Activated CD4-positive, alpha-beta T cell treated with anti-CD3 and anti-CD28 coated beads, Interleukin-2, amount 50 U/mL, for 24 hours (primary cell): ENCODE results near the gene COL26A1.
"Not testable (repeated sequence)": the region's sequence is repeated elsewhere in the genome, so short reads cannot be mapped to it uniquely, and the experiment has no call there.

Experiments used
- DNase-seq, 2 donors: peaks; one replicate each; pipeline ENCODE4 v3.0.0-alpha.2; 2020; ENCODE audit warnings: low read depth in 1 of 2, low spot score in 1 of 2

The COL26A1 gene

GRCh38 chr7:101401390-101402080 lies 38.9 kb downstream of the COL26A1 start:
- DNase-seq: no peak

DNA sequence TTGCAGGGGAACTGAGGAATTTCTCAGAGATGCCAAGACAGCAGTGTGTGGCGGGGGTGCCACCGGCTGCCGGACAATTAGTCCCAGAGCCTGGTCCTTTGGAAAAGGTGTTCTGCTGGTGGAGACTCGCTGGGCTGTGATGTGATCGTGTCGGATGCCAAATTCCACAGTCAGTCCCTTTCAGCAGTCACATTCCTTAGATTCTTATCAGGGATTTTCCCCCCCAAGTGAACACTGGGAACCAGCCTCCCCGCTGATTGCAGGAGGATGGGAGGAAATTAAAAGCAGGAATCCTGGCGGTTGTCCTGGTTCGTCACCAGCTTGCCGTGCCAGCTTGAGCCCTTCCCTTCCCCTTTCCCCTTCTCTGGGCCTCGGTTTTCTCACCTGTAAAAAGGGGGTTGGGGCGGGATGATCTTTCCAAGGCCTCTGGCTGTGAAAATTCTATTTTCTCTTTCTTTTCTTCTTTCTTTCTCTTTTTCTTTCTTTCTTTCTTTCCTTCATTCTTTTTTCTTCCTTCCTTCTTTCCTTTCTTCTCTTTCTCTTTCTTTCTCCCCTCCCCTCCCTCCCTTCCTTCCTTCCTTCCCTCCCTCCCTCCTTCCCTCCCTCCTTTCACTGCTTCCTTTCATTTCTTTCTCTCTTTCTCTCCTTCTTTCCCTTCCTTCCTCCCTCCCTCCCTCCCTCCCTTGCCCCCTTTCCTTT lies 39.6 kb downstream of the COL26A1 start:
- no peak for DNase-seq

- DNase-seq: no peak
These were observed 40.2 kb downstream of the COL26A1 start for GRCh38 chr7:101402835-101403234.

DNA sequence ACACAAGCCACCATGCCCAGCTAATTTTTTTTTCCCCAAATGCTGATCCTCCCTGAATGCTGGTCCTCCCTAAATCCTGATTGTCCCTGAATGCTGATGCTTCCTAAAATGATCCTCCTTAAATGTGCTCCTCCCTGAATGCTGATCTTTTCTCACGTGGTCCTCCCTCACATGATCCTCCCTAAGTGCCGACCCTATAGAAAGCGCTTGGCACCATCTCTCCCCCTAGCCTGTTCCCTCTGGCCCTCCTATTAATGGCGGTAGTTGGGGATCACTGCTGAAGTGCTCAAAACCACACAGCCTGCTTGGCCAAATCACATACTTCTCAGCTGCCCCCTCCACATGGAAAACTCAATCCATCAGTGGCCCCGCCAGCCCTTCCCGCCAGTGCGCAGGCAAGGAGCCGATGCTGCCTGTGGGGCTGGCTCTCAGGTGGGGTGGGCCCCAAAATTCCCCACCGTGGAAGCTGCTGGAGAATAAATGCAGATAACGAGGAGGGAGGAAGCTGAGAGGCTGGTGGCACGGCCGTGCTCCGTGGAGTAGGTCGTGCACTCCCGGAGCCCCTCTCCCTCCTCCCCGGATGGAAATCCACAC lies 42.9 kb downstream of the COL26A1 start:
- DNase-seq: no peak

GRCh38 chr7:101410743-101411507 lies 48.2 kb downstream of the COL26A1 start:
- peak in 1 of 2 donors; percentile 10 for DNase-seq

- no peak for DNase-seq
These were observed 48.8 kb downstream of the COL26A1 start for GRCh38 chr7:101411508-101411874.

DNA sequence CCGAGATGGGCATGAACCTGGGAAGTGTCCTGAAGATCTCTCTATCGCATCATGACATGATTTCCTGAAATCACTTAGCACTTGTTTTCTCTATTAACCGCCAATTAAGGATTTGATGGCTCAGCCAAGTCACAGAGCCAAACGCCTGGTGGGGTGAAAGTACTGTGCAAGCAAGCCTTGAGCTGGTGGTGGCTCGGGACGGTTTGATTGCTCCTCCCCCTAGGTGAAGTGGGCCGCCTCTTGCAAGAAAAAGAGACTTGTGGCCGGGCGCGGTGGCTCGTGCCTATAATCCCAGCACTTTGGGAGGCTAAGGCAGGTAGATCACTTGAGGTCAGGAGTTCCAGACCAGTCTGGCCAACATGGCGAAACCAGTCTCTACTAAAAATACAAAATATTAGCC lies 50.3 kb downstream of the COL26A1 start:
- DNase-seq: no peak

- DNase-seq: no peak
These were observed 56.0 kb downstream of the COL26A1 start for GRCh38 chr7:101418694-101419093.

GRCh38 chr7:101419831-101420230 lies 57.2 kb downstream of the COL26A1 start:
- no peak for DNase-seq

- no peak for DNase-seq
These were observed 57.8 kb downstream of the COL26A1 start for GRCh38 chr7:101420436-101420835.

GRCh38 chr7:101422356-101423195 lies 59.9 kb downstream of the COL26A1 start:
- DNase-seq: no peak

DNA sequence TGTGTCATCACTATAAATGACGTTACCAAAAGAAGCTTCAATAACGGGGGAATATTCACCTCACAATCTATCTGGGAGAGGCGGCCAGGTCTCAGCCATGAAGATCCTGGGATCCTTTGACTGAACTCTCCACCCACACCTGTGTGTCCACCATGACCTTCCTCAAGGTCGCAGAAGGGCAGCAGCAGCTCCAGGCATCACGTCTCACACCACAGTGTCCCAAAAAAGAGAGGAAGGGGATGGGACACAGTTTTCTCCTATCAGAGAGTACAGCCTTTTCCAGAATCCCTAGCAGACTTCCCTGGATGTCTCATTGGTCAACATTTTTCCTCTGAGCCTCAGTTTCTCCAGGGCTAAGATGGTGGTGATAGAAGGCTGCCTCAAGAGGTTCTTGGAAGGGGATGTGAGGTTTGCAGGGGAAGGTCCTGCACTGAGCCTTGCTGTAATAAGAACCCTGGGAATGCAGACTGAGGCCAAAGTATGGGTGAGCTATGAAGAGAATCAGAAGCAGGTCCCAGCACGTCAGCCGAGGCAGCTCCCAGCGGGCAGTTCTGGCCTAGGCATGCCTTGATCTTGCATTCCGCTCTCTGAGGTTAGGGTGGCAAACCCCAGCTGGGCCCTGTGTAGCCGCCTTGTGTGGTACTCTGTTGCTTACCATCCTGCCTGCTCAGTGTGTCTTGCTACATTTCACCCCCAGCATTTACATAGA lies 63.8 kb downstream of the COL26A1 start:
- no peak for DNase-seq

GRCh38 chr7:101428093-101428866 lies 65.6 kb downstream of the COL26A1 start:
- DNase-seq: no peak

DNA sequence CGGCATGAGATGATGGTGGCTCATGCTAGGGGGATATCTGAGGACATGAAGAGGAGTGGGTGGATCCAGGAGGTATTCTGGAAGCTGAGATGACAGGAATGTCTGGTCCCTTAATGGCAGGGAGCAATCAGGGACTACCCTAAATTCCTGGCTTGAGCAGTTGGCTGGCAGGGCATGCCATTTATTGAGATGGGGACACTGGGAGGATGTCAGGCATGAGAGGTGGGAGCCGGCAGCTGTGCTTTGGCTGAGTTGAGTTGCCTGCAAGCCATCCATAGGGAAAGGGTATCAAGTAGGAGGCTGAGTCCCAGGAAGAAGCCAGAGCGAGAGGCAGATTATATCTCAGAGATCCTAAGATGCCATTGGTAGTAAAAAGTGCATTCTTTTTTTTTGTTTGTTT lies 69.6 kb downstream of the COL26A1 start:
- no peak for DNase-seq

DNA sequence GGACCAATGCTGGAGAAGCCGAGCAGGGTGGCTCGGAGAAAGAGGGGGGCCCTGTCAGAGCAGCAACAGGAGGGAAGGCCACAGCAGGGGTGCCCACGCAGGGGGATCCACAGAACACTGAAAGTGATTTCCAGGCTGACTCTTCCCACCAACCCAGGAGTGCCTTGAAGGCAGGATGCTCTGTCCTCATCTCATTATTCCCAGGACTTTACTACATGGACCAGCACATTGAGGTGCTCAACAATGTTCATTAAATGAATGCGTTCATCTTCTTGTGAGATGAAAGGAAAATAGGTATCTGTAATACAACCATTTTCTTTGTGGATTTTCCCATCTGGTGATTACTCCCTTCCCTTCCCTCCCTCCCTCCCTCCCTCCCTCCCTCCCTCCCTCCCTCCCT lies 71.0 kb downstream of the COL26A1 start:
- DNase-seq: no peak

- DNase-seq: not testable (repeated sequence)
These were observed 71.5 kb downstream of the COL26A1 start for GRCh38 chr7:101434155-101434554.

- DNase-seq: no peak
These were observed 73.0 kb downstream of the COL26A1 start for GRCh38 chr7:101435461-101436220.

DNA sequence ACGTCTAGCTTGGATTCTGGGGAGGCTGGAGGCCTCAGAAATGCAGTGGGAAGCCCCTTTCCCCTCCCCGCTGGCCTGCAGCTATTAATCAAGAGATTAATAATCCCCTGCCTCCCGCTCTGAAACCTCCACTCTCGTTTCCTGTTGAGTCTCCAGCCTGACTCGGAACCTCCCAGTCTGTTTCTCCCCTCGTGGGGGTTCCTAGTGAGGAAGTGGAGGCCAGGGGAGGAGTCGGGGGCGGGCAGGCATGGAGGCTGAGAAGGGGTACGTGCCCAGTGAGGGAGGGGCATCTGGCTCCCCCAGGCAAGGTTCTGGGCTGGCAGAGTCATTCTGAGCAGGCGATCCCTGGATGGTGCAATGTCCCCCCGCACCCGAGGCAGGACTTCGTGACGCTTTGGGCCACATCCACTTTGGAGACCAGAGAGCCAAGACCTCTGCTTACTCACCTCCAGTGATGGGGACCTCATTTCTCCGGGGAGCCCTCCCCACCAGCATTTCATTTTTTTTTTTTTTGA lies 73.6 kb downstream of the COL26A1 start:
- no peak for DNase-seq
